Gastroesophageal sphincter (tissue), 4 donors: ENCODE results near the gene POGLUT2. TPM values are rescaled to one million over a fixed set of nuclear protein-coding genes. Genes with fewer than 3 reads are reported as not detected.

Experiments used
- ATAC-seq: fragments of 150-250 bp; one replicate; pipeline ENCODE4 v1.9.1; 2016; ENCODE audit warnings: mild to moderate bottlenecking, moderate library complexity
- H3K27ac ChIP-seq, 4 donors: fragments of 200-600 bp; sonication (generic) in 3 of 4; 1 replicate in 3 of 4; 2 replicates in 1 of 4; pipeline ENCODE4 v1.5.1; 2016 to 2019
- H3K27me3 ChIP-seq: fragments of 200-600 bp; sonication (generic); one replicate; pipeline ENCODE4 v1.5.1; 2019
- H3K36me3 ChIP-seq, 2 donors: fragments of 200-600 bp; sonication (generic); one replicate each; pipeline ENCODE4 v1.5.1; 2019; ENCODE audit warnings: control low read depth in 1 of 2
- H3K4me1 ChIP-seq, 3 donors: fragments of 200-600 bp; sonication (generic); 1 replicate in 2 of 3; 2 replicates in 1 of 3; pipeline ENCODE4 v1.5.1; 2016 to 2019; ENCODE audit warnings: control low read depth in 2 of 3
- H3K4me3 ChIP-seq, 2 donors: fragments of 200-600 bp; sonication (generic); one replicate each; pipeline ENCODE4 v1.5.1; 2019; ENCODE audit warnings: mild to moderate bottlenecking in 1 of 2, moderate library complexity in 1 of 2
- H3K9me3 ChIP-seq, 3 donors: fragments of 200-600 bp; sonication (generic); one replicate each; pipeline ENCODE4 v1.5.1; 2017 to 2019; ENCODE audit warnings: control low read depth in 2 of 3
- CTCF ChIP-seq, 4 experiments: fragments of 200-600 bp in 2 of 4; fragments of 450-650 bp in 2 of 4; sonication (generic) in 1 of 4; IDR thresholded peaks; one replicate each; pipeline ENCODE4 v1.5.1; 2017 to 2019; ENCODE audit warnings: antibody characterized with exemption in 4 of 4, mild to moderate bottlenecking in 2 of 4, moderate library complexity in 2 of 4
- EP300 ChIP-seq: sonication (generic); formaldehyde crosslinking; IDR thresholded peaks from one replicate; pipeline ENCODE4 v1.6.1; 2017; ENCODE audit warnings: antibody characterized with exemption, mild to moderate bottlenecking
- POLR2A ChIP-seq, 2 donors: fragments of 450-650 bp; IDR thresholded peaks; one replicate each; pipeline ENCODE4 v1.6.1; 2017; ENCODE audit warnings: antibody characterized with exemption in 2 of 2, mild to moderate bottlenecking in 2 of 2, moderate library complexity in 1 of 2
- POLR2AphosphoS5 ChIP-seq: sonication (generic); formaldehyde crosslinking; IDR thresholded peaks from one replicate; pipeline ENCODE4 v1.6.1; 2017; ENCODE audit warnings: antibody characterized with exemption
- WGBS, 2 donors: methylation state at CpG; one replicate each; pipeline ENCODE4 v1.1.5; 2018; ENCODE audit warnings: low coverage in 1 of 2; 5-methylcytosine and 5-hydroxymethylcytosine counted together
- total RNA-seq, 4 donors: library from RNA; depleted of rRNA; stranded (reverse); fragments of >200 nt; gene quantifications; one replicate each; pipeline ENCODE4 v1.1.0, GENCODE V29; 2016

Gene POGLUT2
- total RNA-seq, 4 donors from 2014 or later = 3.5 to 17.9 (median 6.9) TPM

- peak overlapping the region; percentile 40 to 93 (median 90) for H3K27ac ChIP-seq
- ATAC-seq = peak; percentile 3
- 71 to 85% methylated on average over 9 to 13 of the region's 27 CpGs for WGBS, 2 donors
- no peaks in the 10 kb centered on the region for H3K27me3 ChIP-seq
- peak overlapping the region; percentile 59 to 77 for H3K4me3 ChIP-seq
- H3K9me3 ChIP-seq = no peaks in the 10 kb centered on the region
- TF ChIP-seq POLR2A (IDR thresholded peaks at IDR 0.05) (no peak), CTCF (IDR thresholded peaks at IDR 0.05) (no peak), EP300 (no peak), POLR2AphosphoS5 (no peak)
- H3K4me1 ChIP-seq = peaks cover 0 to 17% (median 3%) of the 10 kb centered on the region in 3 donors
- no peaks in the 10 kb centered on the region for H3K36me3 ChIP-seq
Observed at GRCh38 chr13:102774214-102774568, 24.6 kb downstream of the POGLUT2 start.

- 0% methylated on average over 3 of the region's 85 CpGs; no CpG with 5 or more reads in 1 of the 2 donors for WGBS, 2 donors
- no peaks in the 10 kb centered on the region for H3K36me3 ChIP-seq
- TF ChIP-seq EP300 (no peak), POLR2AphosphoS5 (peak; percentile 62), POLR2A (IDR thresholded peaks at IDR 0.05) (peak; percentile 83), CTCF (IDR thresholded peaks at IDR 0.05) (peak in 3 of 4 experiments; percentile 24 to 35 (median 33))
- peaks cover 0 to 17% (median 3%) of the 10 kb centered on the region in 3 donors for H3K4me1 ChIP-seq
- H3K9me3 ChIP-seq = no peaks in the 10 kb centered on the region
- H3K4me3 ChIP-seq = peak within 1 kb of the TSS; percentile 59 to 77
- peak within 1 kb of the TSS; percentile 40 to 93 (median 90) for H3K27ac ChIP-seq
- no peaks in the 10 kb centered on the region for H3K27me3 ChIP-seq
- peak; percentile 98 for ATAC-seq
Observed at GRCh38 chr13:102773441-102774213, 25.1 kb downstream of the POGLUT2 start, which contains the start of gene TEX30. Gene TEX30, minus strand, starts transcription at chr13:102773786. Its CDS starts 3,760 bp downstream, at chr13:102770026.

GRCh38 chr13:102772042-102772425 is 26.7 kb downstream of the POGLUT2 start:
- peaks cover 0 to 17% (median 3%) of the 10 kb centered on the region in 3 donors for H3K4me1 ChIP-seq
- H3K27me3 ChIP-seq = no peaks in the 10 kb centered on the region
- H3K27ac ChIP-seq = no peak overlapping the region
- no peaks in the 10 kb centered on the region for H3K9me3 ChIP-seq
- TF ChIP-seq EP300 (no peak), CTCF (IDR thresholded peaks at IDR 0.05) (no peak), POLR2AphosphoS5 (no peak), POLR2A (IDR thresholded peaks at IDR 0.05) (no peak)
- H3K4me3 ChIP-seq = no peak overlapping the region
- WGBS, 2 donors = 97% methylated on average over 16 of the region's 16 CpGs; no CpG with 5 or more reads in 1 of the 2 donors
- H3K36me3 ChIP-seq = peaks cover 0 to 7% of the 10 kb centered on the region in 2 donors
- ATAC-seq = no peak

- WGBS, 2 donors = 86 to 93% methylated on average over 4 to 6 of the region's 6 CpGs
- no peak for TF ChIP-seq EP300
- no peak for TF ChIP-seq CTCF (IDR thresholded peaks at IDR 0.05)
- TF ChIP-seq POLR2A (IDR thresholded peaks at IDR 0.05) = no peak
- no peak for TF ChIP-seq POLR2AphosphoS5
- Histone ChIP-seq H3K36me3 (peaks cover 0 to 9% of the 10 kb centered on the region in 2 donors), H3K27me3 (no peaks in the 10 kb centered on the region), H3K9me3 (no peaks in the 10 kb centered on the region), H3K4me3 (no peak overlapping the region), H3K4me1 (peaks cover 0 to 17% (median 3%) of the 10 kb centered on the region in 3 donors), H3K27ac (no peak overlapping the region)
- ATAC-seq = no peak
Observed at GRCh38 chr13:102771298-102772041, 27.3 kb downstream of the POGLUT2 start.
